Measurements from ENCODE around the gene NUP153.
"Not testable (repeated sequence)": the region's sequence is repeated elsewhere in the genome, so short reads cannot be mapped to it uniquely, and the experiment has no call there.

NUP153 gene

GRCh38 chr6:17706580-17707370 lies at the start of gene NUP153:
TSS of gene NUP153 (minus strand) at chr6:17706925. CDS start at chr6:17706387, 538 bp downstream.
- peak; percentile 98 for DNase-seq

GRCh38 chr6:17754254-17754653 lies 47.5 kb upstream of the NUP153 start:
- no peak for DNase-seq

- DNase-seq = not testable (repeated sequence)
Measured at GRCh38 chr6:17745324-17745723, 38.6 kb upstream of the NUP153 start.

GRCh38 chr6:17744757-17745308 lies 38.1 kb upstream of the NUP153 start:
- not testable (repeated sequence) for DNase-seq

- DNase-seq = no peak
Measured at GRCh38 chr6:17744019-17744756, 37.5 kb upstream of the NUP153 start.

- no peak for DNase-seq
Measured at GRCh38 chr6:17741507-17741906, 34.8 kb upstream of the NUP153 start.

GRCh38 chr6:17740559-17741220 lies 34.0 kb upstream of the NUP153 start:
- DNase-seq = no peak

- DNase-seq = no peak
Measured at GRCh38 chr6:17737704-17738252, 31.1 kb upstream of the NUP153 start.

- DNase-seq = not testable (repeated sequence)
Measured at GRCh38 chr6:17735311-17735710, 28.6 kb upstream of the NUP153 start.

- no peak for DNase-seq
Measured at GRCh38 chr6:17730078-17730704, 23.5 kb upstream of the NUP153 start.

- no peak for DNase-seq
Measured at GRCh38 chr6:17729223-17730077, 22.7 kb upstream of the NUP153 start.

GRCh38 chr6:17728551-17729222 lies 22.0 kb upstream of the NUP153 start:
- no peak for DNase-seq

- DNase-seq = peak; percentile 36
Measured at GRCh38 chr6:17725083-17725482, 18.4 kb upstream of the NUP153 start.

GRCh38 chr6:17724341-17724740 lies 17.6 kb upstream of the NUP153 start:
- no peak for DNase-seq

- no peak for DNase-seq
Measured at GRCh38 chr6:17721671-17722070, 14.9 kb upstream of the NUP153 start.

GRCh38 chr6:17719323-17720041 lies 12.8 kb upstream of the NUP153 start:
- no peak for DNase-seq

GRCh38 chr6:17716221-17716620 lies 9.5 kb upstream of the NUP153 start:
- no peak for DNase-seq

- no peak for DNase-seq
Measured at GRCh38 chr6:17714879-17715851, 8.4 kb upstream of the NUP153 start.

- DNase-seq = no peak
Measured at GRCh38 chr6:17714177-17714576, 7.5 kb upstream of the NUP153 start.
